Astrocyte of the cerebellum (primary cell): ENCODE measurements around the gene ALAS1.

Experiments
- DNase-seq: peaks from one replicate; pipeline ENCODE4 v3.0.0-alpha.2; 2011; ENCODE audit warnings: low read depth
- H3K4me3 ChIP-seq: 2 replicates; pipeline ENCODE4 v1.5.1; 2011; ENCODE audit warnings: mild to moderate bottlenecking, low read depth, low read length, moderate library complexity
- in situ Hi-C: cut with HindIII; loops from 2 replicates; pipeline ENCODE4 v1.10.0; 2017; ENCODE audit warnings: low sequenced_read_pairs
- TF ChIP-seq, protein P1 (sequence below): IDR thresholded peaks from 2 replicates; pipeline ENCODE4 v1.5.1; 2012; ENCODE audit warnings: low read length, low read depth, moderate library complexity, mild to moderate bottlenecking; ENCODE audit errors: missing control alignments

Gene ALAS1

GRCh38 chr3:52222319-52223221 is 24.6 kb downstream of the ALAS1 start:
- H3K4me3 ChIP-seq = no peak overlapping the region
- in situ Hi-C loops = loop anchor here (5.0 kb wide), 1 partner anchor 40 kb away; no protein-coding TSS in a partner anchor
- no peak for DNase-seq
- TF ChIP-seq, protein P1, sequence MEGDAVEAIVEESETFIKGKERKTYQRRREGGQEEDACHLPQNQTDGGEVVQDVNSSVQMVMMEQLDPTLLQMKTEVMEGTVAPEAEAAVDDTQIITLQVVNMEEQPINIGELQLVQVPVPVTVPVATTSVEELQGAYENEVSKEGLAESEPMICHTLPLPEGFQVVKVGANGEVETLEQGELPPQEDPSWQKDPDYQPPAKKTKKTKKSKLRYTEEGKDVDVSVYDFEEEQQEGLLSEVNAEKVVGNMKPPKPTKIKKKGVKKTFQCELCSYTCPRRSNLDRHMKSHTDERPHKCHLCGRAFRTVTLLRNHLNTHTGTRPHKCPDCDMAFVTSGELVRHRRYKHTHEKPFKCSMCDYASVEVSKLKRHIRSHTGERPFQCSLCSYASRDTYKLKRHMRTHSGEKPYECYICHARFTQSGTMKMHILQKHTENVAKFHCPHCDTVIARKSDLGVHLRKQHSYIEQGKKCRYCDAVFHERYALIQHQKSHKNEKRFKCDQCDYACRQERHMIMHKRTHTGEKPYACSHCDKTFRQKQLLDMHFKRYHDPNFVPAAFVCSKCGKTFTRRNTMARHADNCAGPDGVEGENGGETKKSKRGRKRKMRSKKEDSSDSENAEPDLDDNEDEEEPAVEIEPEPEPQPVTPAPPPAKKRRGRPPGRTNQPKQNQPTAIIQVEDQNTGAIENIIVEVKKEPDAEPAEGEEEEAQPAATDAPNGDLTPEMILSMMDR = no peak

DNA sequence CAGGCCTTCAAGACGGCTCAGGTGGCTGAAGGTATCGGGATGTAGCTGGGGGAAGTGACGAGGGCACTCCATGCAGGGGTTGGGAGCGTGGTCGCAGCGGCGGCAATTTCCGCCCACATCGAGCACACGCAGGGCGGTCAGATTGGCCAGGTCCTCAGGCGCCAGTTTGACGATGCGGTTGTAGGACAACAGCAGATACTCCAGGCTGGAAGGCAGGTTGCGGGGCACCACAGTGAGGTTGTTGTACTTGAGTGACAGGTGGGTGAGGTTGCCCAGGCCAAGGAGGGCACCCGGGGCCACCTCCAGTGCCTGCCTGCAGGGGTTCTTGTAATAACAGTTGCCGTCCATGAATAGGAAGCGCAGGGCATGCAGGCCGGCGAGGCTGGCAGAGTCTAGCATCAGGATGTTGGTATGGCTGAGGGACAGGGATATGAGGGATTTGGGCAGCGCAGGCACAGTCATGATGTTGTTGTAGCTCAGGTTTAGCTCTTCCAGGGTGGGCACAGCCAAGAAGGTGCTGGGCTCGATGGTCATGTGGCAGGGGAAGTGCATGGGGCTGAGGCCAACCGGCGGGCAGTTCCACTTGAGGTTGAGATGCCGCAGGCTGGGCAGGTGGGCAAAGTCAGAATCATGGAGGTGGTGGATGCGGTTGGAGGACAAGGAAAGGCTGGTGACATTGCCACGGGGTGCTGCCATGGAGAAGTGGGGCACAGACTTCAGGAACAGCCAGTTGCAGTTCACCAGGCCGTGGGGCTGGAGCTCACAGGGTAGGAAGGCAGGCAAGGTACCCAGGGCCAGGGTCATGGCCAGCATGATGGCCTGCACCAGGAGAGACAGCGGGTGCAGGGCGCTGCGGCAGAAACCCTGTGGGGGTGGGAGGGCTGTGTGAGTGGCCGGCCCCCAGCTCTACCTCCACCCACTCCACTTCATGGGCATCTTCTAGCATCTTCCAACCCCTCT is 25.8 kb downstream of the ALAS1 start:
- in situ Hi-C loops = loop anchor here (5.0 kb wide), 1 partner anchor 41 kb away; no protein-coding TSS in a partner anchor
- H3K4me3 ChIP-seq = no peak overlapping the region
- TF ChIP-seq, protein P1 = no peak
- DNase-seq = no peak

- DNase-seq = no peak
- no peak within 1 kb of the TSS for H3K4me3 ChIP-seq
- in situ Hi-C loops = no loop called here
- TF ChIP-seq, protein P1 = no peak
Measured at GRCh38 chr3:52225452-52226228, 27.7 kb downstream of the ALAS1 start, which contains the start of gene TLR9. TLR9 (minus strand) TSS chr3:52225645; CDS start chr3:52225529, 116 bp downstream.

- TF ChIP-seq, protein P1 = no peak
- in situ Hi-C loops = no loop called here
- H3K4me3 ChIP-seq = no peak overlapping the region
- no peak for DNase-seq
Measured at GRCh38 chr3:52226229-52226817, 28.4 kb downstream of the ALAS1 start.

- H3K4me3 ChIP-seq = no peak overlapping the region
- in situ Hi-C loops = no loop called here
- DNase-seq = no peak
- TF ChIP-seq, protein P1 = no peak
Measured at GRCh38 chr3:52227117-52227516, 29.2 kb downstream of the ALAS1 start.
